Measurements from ENCODE around the gene AP4B1.

AP4B1 gene

DNA sequence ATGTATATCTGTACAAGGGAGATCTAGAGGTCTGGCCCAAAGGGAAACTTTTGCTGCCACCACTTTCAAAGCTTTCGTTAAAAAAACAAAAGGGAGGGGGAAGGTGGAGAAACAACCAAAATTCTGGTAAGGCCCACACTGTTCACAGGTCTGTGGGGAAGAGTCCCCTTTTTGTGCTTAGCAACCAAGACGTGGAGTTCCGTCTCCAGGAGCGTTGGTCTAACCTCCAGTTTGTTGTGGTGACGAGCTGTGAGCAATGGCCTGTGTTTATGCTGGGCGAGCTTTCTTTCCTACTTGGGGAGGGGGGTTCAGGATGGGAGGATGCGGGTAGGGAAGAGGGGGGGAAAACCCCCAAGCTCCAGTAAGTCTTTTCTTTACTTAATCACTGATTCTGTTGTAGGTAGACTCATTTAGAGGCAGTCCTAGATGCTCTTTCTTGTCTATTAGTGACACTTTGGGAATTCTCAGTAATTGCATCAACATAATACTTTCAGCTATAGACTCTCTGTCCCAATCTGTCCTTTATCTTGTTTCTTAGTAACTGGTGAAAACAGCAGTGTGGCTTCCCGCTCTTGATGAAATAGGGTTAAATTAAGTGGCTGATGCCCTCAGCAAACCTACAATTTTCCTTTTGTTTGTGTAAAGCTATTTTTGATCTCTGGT lies 26.0 kb upstream of the AP4B1 start:
- intact Hi-C loops (cut with DNase I; ENCODE audit: low total_unique reads), result loop anchor here (10.0 kb wide), 1 partner anchor 96 kb away; no protein-coding TSS in a partner anchor
- Histone ChIP-seq H3K36me3 (no peaks in the 10 kb centered on the region), H3K27ac (peak overlapping the region; percentile 98), H3K4me3 (peak overlapping the region; percentile 79 to 97), H3K27me3 (no peaks in the 10 kb centered on the region), H3K9me3 (no peaks in the 10 kb centered on the region), H3K4me1 (peaks cover 0 to 63% (median 27%) of the 10 kb centered on the region in 4 donors)
- no peak for DNase-seq
- no peak for TF ChIP-seq CTCF (IDR thresholded peaks at IDR 0.05)

DNA sequence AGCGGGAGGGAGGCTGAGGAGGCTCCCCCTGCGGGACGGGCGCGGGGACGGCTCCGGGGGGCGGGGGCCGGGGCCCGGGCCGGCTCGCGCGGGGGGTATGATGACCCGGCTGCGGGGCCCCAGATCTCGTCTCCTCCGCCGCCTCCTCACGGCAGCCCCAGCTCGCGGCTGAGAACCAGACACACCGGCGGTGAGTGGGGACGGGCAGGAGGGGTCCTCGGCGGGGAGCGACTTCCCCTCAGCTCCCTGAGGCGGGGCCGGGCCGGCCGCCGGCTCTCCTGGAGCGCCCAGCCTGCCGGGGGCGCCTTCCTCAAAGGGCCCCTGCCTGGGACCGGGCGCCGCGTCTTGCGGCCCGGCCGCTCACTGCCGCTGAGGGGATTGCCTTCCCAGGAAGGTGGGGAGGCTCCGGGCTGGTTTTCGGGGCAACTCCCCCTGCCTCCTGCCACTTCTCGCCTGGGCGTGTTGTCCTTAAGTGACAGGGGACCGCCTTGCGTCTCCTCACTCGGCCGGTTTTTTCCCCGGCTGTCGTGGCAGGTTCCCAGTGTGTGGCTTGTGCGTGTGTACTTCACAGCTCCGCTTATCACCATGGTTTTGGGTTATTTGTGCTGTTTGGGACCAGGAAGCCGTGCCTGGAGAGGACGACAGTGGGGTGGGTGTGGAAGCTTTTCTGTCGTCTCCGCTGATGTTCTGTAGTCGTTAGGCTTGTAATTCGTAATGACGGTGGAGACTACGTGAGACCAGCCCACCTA lies 25.3 kb upstream of the AP4B1 start:
- intact Hi-C loops (cut with DNase I; ENCODE audit: low total_unique reads), result loop anchor here (1.0 to 10.0 kb wide), 2 partner anchors 25 to 95 kb away; partner anchors contain the start of gene DCLRE1B
- TF ChIP-seq CTCF (IDR thresholded peaks at IDR 0.05), result no peak
- H3K4me1 ChIP-seq, result peaks cover 0 to 57% (median 27%) of the 10 kb centered on the region in 4 donors

GRCh38 chr1:113928941-113929749 lies 24.5 kb upstream of the AP4B1 start, which contains the start of gene HIPK1:
Gene HIPK1 (plus strand): TSS chr1:113929324.
- Histone ChIP-seq H3K36me3 (no peaks in the 10 kb centered on the region), H3K9me3 (no peaks in the 10 kb centered on the region), H3K4me3 (peak within 1 kb of the TSS; percentile 79 to 97), H3K27ac (peak within 1 kb of the TSS; percentile 98), H3K4me1 (peaks cover 0 to 50% (median 27%) of the 10 kb centered on the region in 4 donors), H3K27me3 (no peaks in the 10 kb centered on the region)
- intact Hi-C loops (cut with DNase I; ENCODE audit: low total_unique reads), result loop anchor here (1.0 kb wide), 1 partner anchor 24 kb away; the partner anchor contains the start of gene DCLRE1B
- DNase-seq, result peak; percentile 93 to 96
- TF ChIP-seq CTCF (IDR thresholded peaks at IDR 0.05), result peak in 1 of 2 experiments; percentile 51

More for the DNA sequence above, 25.3 kb upstream of the AP4B1 start:
- DNase-seq, result peak; percentile 41 to 74
- no peaks in the 10 kb centered on the region for H3K9me3 ChIP-seq
- H3K27ac ChIP-seq, result peak overlapping the region; percentile 98
- H3K27me3 ChIP-seq, result no peaks in the 10 kb centered on the region
- no peaks in the 10 kb centered on the region for H3K36me3 ChIP-seq
- peak overlapping the region; percentile 79 to 97 for H3K4me3 ChIP-seq

DNA sequence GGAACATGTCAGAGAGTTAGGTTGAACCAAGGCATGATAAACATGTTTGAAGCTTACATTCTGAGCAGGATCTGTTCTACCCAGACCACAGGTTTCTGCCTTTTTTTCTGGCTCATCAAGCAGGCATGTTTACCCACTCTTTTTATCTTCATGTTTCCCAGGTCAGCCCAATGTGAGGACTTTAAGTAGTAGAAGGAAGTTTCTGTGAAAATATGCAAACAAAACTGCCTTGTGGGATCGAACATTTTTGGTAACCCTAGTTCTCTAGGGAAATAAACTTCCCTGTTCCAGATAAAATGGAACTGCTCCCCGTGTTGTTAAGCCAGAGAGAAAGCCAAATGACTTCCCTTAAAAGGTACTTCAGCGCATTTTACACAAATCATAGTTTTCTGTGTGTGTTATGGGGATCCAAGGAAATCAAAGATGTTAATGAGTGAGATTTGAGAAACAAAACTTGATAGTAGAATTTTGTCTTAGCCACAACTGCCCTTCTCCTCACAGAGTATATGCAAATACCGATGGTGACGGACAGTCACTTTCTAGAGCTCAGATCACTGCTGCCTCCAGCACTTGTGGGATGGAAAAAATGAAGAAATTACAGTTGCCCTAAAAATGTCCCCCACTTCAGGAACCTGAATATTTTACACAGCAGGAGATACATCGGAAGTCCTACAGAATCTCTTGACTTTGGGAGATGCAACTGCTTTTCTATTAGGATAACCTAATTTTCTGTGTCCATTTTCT lies 23.8 kb upstream of the AP4B1 start:
- peak overlapping the region; percentile 79 to 97 for H3K4me3 ChIP-seq
- intact Hi-C loops (cut with DNase I; ENCODE audit: low total_unique reads), result no loop called here
- no peak for DNase-seq
- H3K4me1 ChIP-seq, result peaks cover 0 to 42% (median 27%) of the 10 kb centered on the region in 4 donors
- no peak for TF ChIP-seq CTCF (IDR thresholded peaks at IDR 0.05)
- H3K27me3 ChIP-seq, result no peaks in the 10 kb centered on the region
- no peaks in the 10 kb centered on the region for H3K36me3 ChIP-seq
- H3K27ac ChIP-seq, result peak overlapping the region; percentile 98
- H3K9me3 ChIP-seq, result no peaks in the 10 kb centered on the region

GRCh38 chr1:113924473-113924872 lies 19.9 kb upstream of the AP4B1 start:
- Histone ChIP-seq H3K4me3 (no peak overlapping the region), H3K27ac (no peak overlapping the region), H3K27me3 (no peaks in the 10 kb centered on the region), H3K36me3 (no peaks in the 10 kb centered on the region), H3K9me3 (no peaks in the 10 kb centered on the region), H3K4me1 (peaks cover 0 to 13% (median 4%) of the 10 kb centered on the region in 4 donors)
- no peak for DNase-seq
- intact Hi-C loops (cut with DNase I; ENCODE audit: low total_unique reads), result no loop called here
- no peak for TF ChIP-seq CTCF (IDR thresholded peaks at IDR 0.05)

All from tibial artery (tissue), 4 donors.